Chondrocyte (in vitro differentiated cells): ENCODE results near the gene PDZD2. TPM values are rescaled to one million over a fixed set of nuclear protein-coding genes. Genes with fewer than 3 reads are reported as not detected.

ENCODE experiments used
- DNase-seq: peaks from one replicate; pipeline ENCODE4 v3.0.0; 2021; ENCODE audit warnings: mixed read lengths, low spot score
- H3K27ac Mint-ChIP-seq: one replicate; pipeline ENCODE4 v1.8.0; 2021; ENCODE audit warnings: mild to moderate bottlenecking, moderate library complexity, mixed read lengths; ENCODE audit not compliant: unreplicated experiment
- H3K27me3 Mint-ChIP-seq: 2 replicates; pipeline ENCODE4 v1.8.0; 2021; ENCODE audit warnings: low read depth, mixed read lengths
- H3K36me3 Mint-ChIP-seq: 2 replicates; pipeline ENCODE4 v1.8.0; 2021; ENCODE audit warnings: low read depth, mixed read lengths
- H3K4me1 Mint-ChIP-seq: 2 replicates; pipeline ENCODE4 v1.8.0; 2021; ENCODE audit warnings: low read depth, mild to moderate bottlenecking, mixed read lengths
- H3K4me3 Mint-ChIP-seq: one replicate; pipeline ENCODE4 v1.8.0; 2021; ENCODE audit warnings: mild to moderate bottlenecking, moderate library complexity, mixed read lengths; ENCODE audit not compliant: unreplicated experiment
- H3K9me3 Mint-ChIP-seq: 2 replicates; pipeline ENCODE4 v1.8.0; 2021; ENCODE audit warnings: low read depth, mixed read lengths
- CTCF ChIP-seq: fragments of 200-600 bp; sonication (generic); IDR thresholded peaks from 2 replicates; pipeline ENCODE4 v1.5.0; 2021; ENCODE audit warnings: antibody characterized with exemption, mild to moderate bottlenecking, moderate library complexity
- total RNA-seq: library from RNA; stranded (reverse); gene quantifications from 3 replicates; pipeline ENCODE4 v1.2.1, GENCODE V29; 2021

The PDZD2 gene
- total RNA-seq, 1 donor from 2014 or later: 30.9 TPM

DNA sequence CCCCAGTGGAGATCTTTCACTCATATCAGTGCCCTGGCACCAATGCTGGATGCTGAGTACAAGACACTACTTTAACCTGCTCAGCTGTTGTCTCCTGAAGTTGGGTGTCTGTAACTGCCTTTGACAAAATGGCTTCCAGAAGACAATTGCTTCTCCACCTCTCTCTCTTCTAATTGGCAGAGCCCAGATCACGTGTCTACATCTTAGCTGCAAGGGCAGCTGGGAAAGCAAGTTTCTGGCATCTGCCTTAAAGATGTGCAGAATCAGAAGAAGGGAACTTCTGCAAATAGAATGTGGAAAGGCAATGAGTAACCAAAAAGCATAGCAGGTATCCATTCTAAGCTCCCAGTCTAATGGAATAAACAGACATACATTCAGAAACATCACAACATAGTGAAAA, 81.1 kb downstream of the PDZD2 start:
- no peaks in the 10 kb centered on the region for H3K9me3 Mint-ChIP-seq
- peaks cover 18% of the 10 kb centered on the region for H3K27me3 Mint-ChIP-seq
- no peaks in the 10 kb centered on the region for H3K36me3 Mint-ChIP-seq
- H3K4me3 Mint-ChIP-seq: no peak overlapping the region
- H3K27ac Mint-ChIP-seq: no peak overlapping the region
- no peak for DNase-seq
- H3K4me1 Mint-ChIP-seq: no peaks in the 10 kb centered on the region
- TF ChIP-seq CTCF: no peak

DNA sequence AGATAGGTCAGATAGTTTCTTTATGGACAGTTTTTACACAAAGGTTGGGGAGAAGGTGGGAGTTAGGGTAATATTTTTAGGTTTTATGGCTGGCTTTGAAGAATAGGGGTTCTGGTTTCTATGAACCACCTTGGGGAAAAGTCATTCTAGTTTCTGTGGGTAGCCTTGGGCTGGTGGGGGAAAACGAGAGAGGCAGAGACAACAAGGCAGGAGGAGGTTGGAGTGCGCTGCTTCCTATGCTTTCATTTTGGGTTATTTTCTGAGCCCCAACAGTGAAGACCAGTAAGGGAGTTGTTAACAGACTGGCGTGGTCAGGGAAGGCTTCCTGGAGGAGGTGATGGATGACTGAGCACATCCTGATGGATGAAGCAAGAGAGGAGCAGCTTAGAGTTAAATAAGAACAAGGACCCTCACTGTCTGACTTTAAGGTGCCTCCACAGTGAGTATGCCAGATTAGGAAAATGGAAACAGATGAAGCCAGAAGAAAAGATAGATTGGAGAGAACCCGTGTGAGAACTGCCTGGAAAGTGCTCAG, 81.9 kb downstream of the PDZD2 start:
- no peak for TF ChIP-seq CTCF
- Mint-ChIP-seq H3K9me3 (no peaks in the 10 kb centered on the region), H3K27me3 (peaks cover 14% of the 10 kb centered on the region), H3K4me3 (no peak overlapping the region), H3K4me1 (no peaks in the 10 kb centered on the region), H3K36me3 (no peaks in the 10 kb centered on the region), H3K27ac (no peak overlapping the region)
- no peak for DNase-seq

- Mint-ChIP-seq H3K27me3 (peaks cover 13% of the 10 kb centered on the region), H3K4me3 (no peak overlapping the region), H3K27ac (no peak overlapping the region), H3K9me3 (no peaks in the 10 kb centered on the region), H3K36me3 (no peaks in the 10 kb centered on the region), H3K4me1 (no peaks in the 10 kb centered on the region)
- no peak for DNase-seq
- no peak for TF ChIP-seq CTCF
Measured at GRCh38 chr5:31722111-31722510, 83.2 kb downstream of the PDZD2 start.

DNA sequence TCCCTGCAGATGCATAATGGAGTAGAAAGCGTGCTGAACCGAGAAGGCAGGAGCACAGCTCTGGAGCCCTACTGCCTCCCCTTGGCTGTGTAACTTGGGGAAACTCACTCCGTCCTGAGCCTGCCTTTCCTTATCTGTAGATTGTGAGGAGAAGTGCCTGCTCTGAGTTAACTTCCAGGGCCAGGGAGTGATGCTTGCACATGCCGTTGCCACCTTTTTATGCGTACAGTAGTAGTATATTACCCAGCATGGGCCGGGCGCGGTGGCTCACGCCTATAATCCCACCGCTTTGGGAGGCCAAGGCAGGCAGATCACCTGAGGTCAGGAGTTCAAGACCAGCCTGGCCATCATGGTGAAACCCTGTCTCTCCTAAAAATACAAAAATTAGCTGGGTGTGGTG, 87.1 kb downstream of the PDZD2 start:
- TF ChIP-seq CTCF: no peak
- Mint-ChIP-seq H3K4me1 (no peaks in the 10 kb centered on the region), H3K4me3 (no peak overlapping the region), H3K27me3 (peaks cover 8% of the 10 kb centered on the region), H3K27ac (no peak overlapping the region), H3K36me3 (no peaks in the 10 kb centered on the region), H3K9me3 (no peaks in the 10 kb centered on the region)
- no peak for DNase-seq

GRCh38 chr5:31726952-31727351, 88.0 kb downstream of the PDZD2 start:
- peaks cover 3% of the 10 kb centered on the region for H3K27me3 Mint-ChIP-seq
- H3K4me1 Mint-ChIP-seq: no peaks in the 10 kb centered on the region
- no peak overlapping the region for H3K27ac Mint-ChIP-seq
- no peaks in the 10 kb centered on the region for H3K9me3 Mint-ChIP-seq
- TF ChIP-seq CTCF: no peak
- no peaks in the 10 kb centered on the region for H3K36me3 Mint-ChIP-seq
- no peak overlapping the region for H3K4me3 Mint-ChIP-seq
- DNase-seq: no peak
